HepG2 (cell line): ENCODE measurements around the gene HIVEP2. TPM values are rescaled to one million over a fixed set of nuclear protein-coding genes. Genes with fewer than 3 reads are reported as not detected.

Experiments
- ATAC-seq: fragments of 200-7000 bp; cut with Tn5 transposase; 3 replicates; pipeline ENCODE4 v1.9.1; 2020; ENCODE audit warnings: mild to moderate bottlenecking, moderate library complexity
- BruUV-seq: library from RNA; stranded (reverse); fragments of 400-500 nt; replicated peaks from 2 replicates; lab custom pipeline; 2021; lab: Mats Ljungman, UMichigan
- CTCF ChIA-PET: fragments of 300-600 bp; formaldehyde crosslinking; extraction: SDS; loops from one replicate; lab custom pipeline; 2021; ENCODE audit warnings: low total read pairs, inconsistent platforms, low intra/inter-chr PET ratio; lab: Yijun Ruan, JAX
- POLR2A ChIA-PET: fragments of 350-600 bp; sonication (Branson Sonifier 250); formaldehyde crosslinking; loops from one replicate; lab custom pipeline; 2020; ENCODE audit warnings: antibody characterized with exemption, inconsistent platforms; lab: Yijun Ruan, JAX
- DNase-seq: peaks from one replicate; pipeline ENCODE4 v3.0.0-alpha.2; 2015; ENCODE audit warnings: low spot score
- FAIRE-seq: peaks from 3 replicates; lab custom pipeline; 2011; peaks lifted over from hg19 to GRCh38; lab: Jason Lieb, UNC
- H2AFZ ChIP-seq: one replicate; pipeline ENCODE4 v1.6.1; 2011; ENCODE audit warnings: low read length, inconsistent platforms
- H3K27ac ChIP-seq: fragments of 300-600 bp; 3 replicates; pipeline ENCODE4 v1.8.0; 2011; ENCODE audit warnings: mixed run types, mild to moderate bottlenecking, mixed read lengths, low read length, inconsistent platforms; ENCODE audit not compliant: insufficient read depth; ENCODE audit errors: extremely low read length
- H3K27me3 ChIP-seq, 2 experiments: fragments of 200-600 bp in 1 of 2; 2 replicates in 1 of 2; 3 replicates in 1 of 2; pipeline versions ENCODE4 v1.6.0 to v1.8.0; 2011; ENCODE audit warnings: low read length in 2 of 2, mild to moderate bottlenecking in 2 of 2, moderate library complexity in 2 of 2, inconsistent platforms in 1 of 2; ENCODE audit not compliant: insufficient read depth in 2 of 2, control insufficient read depth in 1 of 2
- H3K36me3 ChIP-seq, 2 experiments: fragments of 200-600 bp in 1 of 2; replicated peaks in 1 of 2; 2 replicates in 1 of 2; 3 replicates in 1 of 2; pipeline versions ENCODE4 v1.5.1 to v1.8.0; 2011; ENCODE audit warnings: low read length in 2 of 2, inconsistent platforms in 1 of 2; ENCODE audit not compliant: insufficient read depth in 2 of 2, control insufficient read depth in 1 of 2
- H3K4me1 ChIP-seq: 2 replicates; pipeline ENCODE4 v1.5.1; 2012; ENCODE audit warnings: low read length, inconsistent platforms; ENCODE audit not compliant: insufficient read depth
- H3K4me2 ChIP-seq: 2 replicates; pipeline ENCODE4 v1.6.0; 2011; ENCODE audit warnings: low read depth, low read length, inconsistent platforms
- H3K4me3 ChIP-seq, 3 experiments: fragments of 200-600 bp in 1 of 3; sonication (generic), shearing (Covaris generic) in 1 of 3; replicated peaks in 1 of 3; 2 replicates each; pipeline ENCODE4 v1.5.1; 2011 to 2016; ENCODE audit warnings: low read length in 3 of 3, inconsistent platforms in 2 of 3, low read depth in 2 of 3, mild to moderate bottlenecking in 2 of 3, control low read depth in 1 of 3, mixed read lengths in 1 of 3; ENCODE audit not compliant: insufficient read depth in 1 of 3
- H3K79me2 ChIP-seq: one replicate; pipeline ENCODE4 v1.6.1; 2011; ENCODE audit warnings: low read length, inconsistent platforms; ENCODE audit not compliant: insufficient read depth
- H3K9ac ChIP-seq: 2 replicates; pipeline ENCODE4 v1.6.0; 2011; ENCODE audit warnings: mild to moderate bottlenecking, low read depth, low read length, inconsistent platforms; ENCODE audit not compliant: insufficient read depth
- H3K9me3 ChIP-seq: 2 replicates; pipeline ENCODE4 v1.5.1; 2012; ENCODE audit warnings: mild to moderate bottlenecking, low read length
- H4K20me1 ChIP-seq: 2 replicates; pipeline ENCODE4 v1.6.0; 2011; ENCODE audit warnings: inconsistent platforms, mild to moderate bottlenecking, low read length, moderate library complexity; ENCODE audit not compliant: insufficient read depth
- ARID4A ChIP-seq: sonication (generic); formaldehyde crosslinking; IDR thresholded peaks from 2 replicates; pipeline ENCODE4 v1.5.0; 2020; ENCODE audit warnings: mild to moderate bottlenecking, missing genetic modification reagents, borderline replicate concordance
- HMG20A ChIP-seq: IDR thresholded peaks from 2 replicates; pipeline ENCODE4 v1.6.1; 2016; ENCODE audit warnings: borderline replicate concordance
- THAP8 ChIP-seq: sonication (generic); formaldehyde crosslinking; IDR thresholded peaks from 2 replicates; pipeline ENCODE4 v1.5.1; 2020; ENCODE audit warnings: missing genetic modification reagents, mild to moderate bottlenecking, borderline replicate concordance
- TP53 ChIP-seq: sonication (generic); formaldehyde crosslinking; conservative IDR thresholded peaks from 2 replicates; pipeline ENCODE4 v1.4.0; 2020; ENCODE audit warnings: missing genetic modification reagents
- ZBTB21 ChIP-seq: sonication (generic); formaldehyde crosslinking; IDR thresholded peaks from 2 replicates; pipeline ENCODE4 v1.4.0; 2020; ENCODE audit warnings: missing genetic modification reagents
- ZBTB25 ChIP-seq: IDR thresholded peaks from 2 replicates; pipeline ENCODE4 v1.6.1; 2018; ENCODE audit warnings: missing genetic modification reagents
- ZNF225 ChIP-seq: sonication (generic); formaldehyde crosslinking; IDR thresholded peaks from 2 replicates; pipeline ENCODE4 v1.4.0; 2020; ENCODE audit warnings: mild to moderate bottlenecking, missing genetic modification reagents
- ZNF574 ChIP-seq: sonication (generic); formaldehyde crosslinking; IDR thresholded peaks from 2 replicates; pipeline ENCODE4 v1.4.0; 2020; ENCODE audit warnings: missing genetic modification reagents
- ZNF788 ChIP-seq: sonication (generic); formaldehyde crosslinking; IDR thresholded peaks from 2 replicates; pipeline ENCODE4 v1.5.0; 2020; ENCODE audit warnings: mild to moderate bottlenecking, missing genetic modification reagents, borderline replicate concordance
- ZSCAN30 ChIP-seq: sonication (generic); formaldehyde crosslinking; IDR thresholded peaks from 2 replicates; pipeline ENCODE4 v1.5.0; 2020; ENCODE audit warnings: mild to moderate bottlenecking, missing genetic modification reagents
- ZSCAN5A ChIP-seq: sonication (generic); formaldehyde crosslinking; IDR thresholded peaks from 2 replicates; pipeline ENCODE4 v1.8.0; 2022; ENCODE audit warnings: mild to moderate bottlenecking, missing genetic modification reagents, borderline replicate concordance
- WGBS: methylation state at CpG from one replicate; pipeline ENCODE4 v1.1.6; 2017; ENCODE audit warnings: low lambda C conversion rate; 5-methylcytosine and 5-hydroxymethylcytosine counted together
- in situ Hi-C: cut with HindIII; loops from 2 replicates; pipeline ENCODE4 v1.10.0; 2017; ENCODE audit warnings: low pct_unique_long_range_greater_than_20kb; ENCODE audit not compliant: extremely low pct_ligation_motif_present
- intact Hi-C: fragments of 100-400 bp; cut with micrococcal nuclease; formaldehyde crosslinking; loops from one replicate; pipeline ENCODE4 v1.10.0; 2022; ENCODE audit not compliant: unreplicated experiment
- polyA plus RNA-seq, 8 experiments: library from polyadenylated mRNA; depleted of rRNA in 3 of 8; stranded (reverse) in 7 of 8; unstranded in 1 of 8; fragments of >200 nt; fragmentation: Illumina TruSeq in 4 of 8; extraction: Trizol in 4 of 8; gene quantifications; 2 replicates each; pipeline versions ENCODE4 v1.2.1 to v1.2.3, GENCODE V29; 2011 to 2016; ENCODE audit warnings: low read depth in 4 of 8, missing spikeins in 1 of 8, mixed read lengths in 1 of 8; ENCODE audit not compliant: insufficient read depth in 1 of 8
- total RNA-seq, 5 experiments: library from RNA; depleted of rRNA; stranded (reverse); fragments of >200 nt; fragmentation: Illumina TruSeq; extraction: Trizol; gene quantifications; 2 replicates each; pipeline ENCODE4 v1.2.3, GENCODE V29; 2016; ENCODE audit warnings: low read depth in 1 of 5

The HIVEP2 gene
- total and polyA plus RNA-seq, 2 of the 13 experiments (the other 11 are each of a cell fraction or from before 2014, with no cell fraction given): 3.4 to 12.9 TPM

- ATAC-seq (peak; percentile 100), FAIRE-seq (peak; percentile 88), DNase-seq (peak; percentile 99)
- WGBS: under 1% methylated on average over 23 of the region's 23 CpGs
- BruUV-seq: TSS peak; percentile 88
- H3K79me2 ChIP-seq: no peaks in the 10 kb centered on the region
- intact Hi-C loops: loop anchor here (1.0 to 5.0 kb wide), 5 partner anchors 23 to 100 kb away; no protein-coding TSS in a partner anchor
- no peaks in the 10 kb centered on the region for H4K20me1 ChIP-seq
- H3K27me3 ChIP-seq: no peaks in the 10 kb centered on the region
- peak overlapping the region; percentile 50 to 72 (median 71) for H3K4me3 ChIP-seq
- POLR2A ChIA-PET: interaction anchor here (1.0 to 2.2 kb wide), 4 partner anchors 22 to 216 kb away, joined by 3 to 14 read pairs (median 4); no protein-coding TSS in a partner anchor
- no peaks in the 10 kb centered on the region for H3K9me3 ChIP-seq
- H3K4me1 ChIP-seq: peaks cover 54% of the 10 kb centered on the region
- peak overlapping the region; percentile 91 for H3K27ac ChIP-seq
- H3K36me3 ChIP-seq: no peaks in the 10 kb centered on the region
- peak overlapping the region; percentile 92 for H3K4me2 ChIP-seq
- CTCF ChIA-PET: no interaction called here
- no peak overlapping the region for H2AFZ ChIP-seq
- peak overlapping the region; percentile 77 for H3K9ac ChIP-seq
- in situ Hi-C loops: loop anchor here (5.0 kb wide), 1 partner anchor 101 kb away; the partner anchor contains the start of gene HIVEP2
- TF ChIP-seq TP53 (CRISPR knock-in tag) (no peak; the same call in 1 of the 2 replicates), ZNF574 (peak; percentile 90), ZSCAN5A (CRISPR knock-in tag) (peak; percentile 95; the same call in 1 of the 2 replicates), ZSCAN30 (no peak), HMG20A (peak; percentile 94), THAP8 (CRISPR knock-in tag) (no peak), ARID4A (peak; percentile 84; the same call in 1 of the 2 replicates), ZBTB21 (CRISPR knock-in tag) (peak; percentile 64; the same call in 1 of the 2 replicates), ZNF225 (no peak), ZBTB25 (peak; percentile 90), ZNF788 (CRISPR knock-in tag) (peak; percentile 96; the same call in 1 of the 2 replicates)
These were observed 99.1 kb downstream of the HIVEP2 start for GRCh38 chr6:142845624-142846458.
